Kidney (tissue), 14 donors: ENCODE measurements around the gene C2CD2. TPM values are rescaled to one million over a fixed set of nuclear protein-coding genes. Genes with fewer than 3 reads are reported as not detected.

Experiments used
- DNase-seq, 5 donors: peaks; one replicate each; pipeline ENCODE4 v3.0.0-alpha.2; 2013 to 2020
- FAIRE-seq: peaks from 2 replicates; lab custom pipeline; 2012; peaks lifted over from hg19 to GRCh38; lab: Jason Lieb, UNC
- H3K27ac ChIP-seq, 2 donors: one replicate each; pipeline ENCODE4 v1.7.0; 2013; ENCODE audit warnings: low read depth in 2 of 2, low read length in 2 of 2, inconsistent platforms in 1 of 2
- H3K27me3 ChIP-seq: one replicate; pipeline ENCODE4 v1.7.1; 2013; ENCODE audit warnings: low read length, inconsistent platforms; ENCODE audit not compliant: control insufficient read depth, insufficient read depth
- H3K36me3 ChIP-seq, 3 donors: one replicate each; pipeline versions ENCODE4 v1.7.0 to v1.7.1; 2013; ENCODE audit warnings: low read length in 3 of 3, control low read depth in 1 of 3, inconsistent platforms in 1 of 3; ENCODE audit not compliant: insufficient read depth in 3 of 3, control insufficient read depth in 2 of 3
- H3K4me1 ChIP-seq, 3 donors: one replicate each; pipeline versions ENCODE4 v1.7.0 to v1.7.1; 2013; ENCODE audit warnings: low read length in 3 of 3, inconsistent platforms in 1 of 3, low read depth in 1 of 3; ENCODE audit not compliant: control insufficient read depth in 2 of 3, insufficient read depth in 2 of 3
- H3K4me3 ChIP-seq, 3 donors: one replicate each; pipeline versions ENCODE4 v1.7.0 to v1.8.1; 2013; ENCODE audit warnings: low read length in 3 of 3, control low read depth in 1 of 3, inconsistent platforms in 1 of 3
- H3K9ac ChIP-seq, 3 donors: one replicate each; pipeline versions ENCODE4 v1.7.0 to v1.7.1; 2013; ENCODE audit warnings: low read length in 3 of 3, control low read depth in 1 of 3, inconsistent platforms in 1 of 3
- H3K9me3 ChIP-seq, 3 donors: one replicate each; pipeline versions ENCODE4 v1.7.0 to v1.7.1; 2013; ENCODE audit warnings: low read length in 3 of 3, control low read depth in 1 of 3, inconsistent platforms in 1 of 3; ENCODE audit not compliant: control insufficient read depth in 2 of 3, insufficient read depth in 1 of 3
- CTCF ChIP-seq: IDR thresholded peaks from 3 replicates; pipeline ENCODE4 v1.5.1; 2012; ENCODE audit warnings: mild to moderate bottlenecking, moderate library complexity, borderline replicate concordance; ENCODE audit not compliant: insufficient read depth; ENCODE audit errors: extremely low read depth
- intact Hi-C: fragments of 100-400 bp; cut with DNase I; formaldehyde crosslinking; loops from one replicate; pipeline ENCODE4 v1.11.1; 2022
- polyA plus RNA-seq: library from polyadenylated mRNA; stranded (reverse); fragments of 350-450 nt; fragmentation: Illumina TruSeq; extraction: RNeasy Lipid Tissue Mini Kit (QIAGEN cat#74804); gene quantifications from one replicate; pipeline ENCODE4 v1.2.3, GENCODE V29; 2014; ENCODE audit warnings: low read depth, low replicate concordance; ENCODE audit not compliant: insufficient read depth
- total RNA-seq: library from RNA; stranded (reverse); fragmentation: NEBNext Ultra II Directional; extraction: Animal tissue kit (Norgen Biotek cat#: 25700); gene quantifications from one replicate; pipeline ENCODE4 v1.2.1, GENCODE V29; 2021
- donor health status: control.
- donor health status: control.
- donor health status: control.
- donor health status: control.
- donor health status: control.
- donor health status: DM: yes; HTN: yes; CAD: no.
- donor health status: Normal renal cell carcinoma (clear cell type).

C2CD2 gene
- total and polyA plus RNA-seq, 2 donors from 2014 or later, result 7.6 to 25.6 TPM

GRCh38 chr21:41894511-41894910, 59.3 kb downstream of the C2CD2 start:
- H3K9me3 ChIP-seq, result no peaks in the 10 kb centered on the region
- H3K27me3 ChIP-seq, result no peaks in the 10 kb centered on the region
- H3K36me3 ChIP-seq, result peaks cover 0 to 2% (median 0%) of the 10 kb centered on the region in 3 donors
- H3K4me1 ChIP-seq, result no peaks in the 10 kb centered on the region
- TF ChIP-seq CTCF, result no peak
- no peak for FAIRE-seq
- no peak overlapping the region for H3K4me3 ChIP-seq
- intact Hi-C loops, result no loop called here
- no peak overlapping the region for H3K27ac ChIP-seq
- H3K9ac ChIP-seq, result no peak overlapping the region
- DNase-seq, result peak in 1 of 5 donors; percentile 22

- Histone ChIP-seq H3K4me1 (no peaks in the 10 kb centered on the region), H3K9me3 (no peaks in the 10 kb centered on the region), H3K4me3 (no peak overlapping the region), H3K27ac (no peak overlapping the region), H3K27me3 (no peaks in the 10 kb centered on the region), H3K36me3 (no peaks in the 10 kb centered on the region), H3K9ac (no peak overlapping the region)
- no peak for DNase-seq
- no peak for FAIRE-seq
- intact Hi-C loops, result no loop called here
- no peak for TF ChIP-seq CTCF
Observed at GRCh38 chr21:41892726-41893125, 61.1 kb downstream of the C2CD2 start.

- intact Hi-C loops, result no loop called here
Observed at GRCh38 chr21:41891132-41891531, 62.7 kb downstream of the C2CD2 start.

More at GRCh38 chr21:41891132-41891531, 62.7 kb downstream of the C2CD2 start:
- no peaks in the 10 kb centered on the region for H3K27me3 ChIP-seq
- FAIRE-seq (no peak), DNase-seq (no peak)
- no peaks in the 10 kb centered on the region for H3K4me1 ChIP-seq
- no peak overlapping the region for H3K9ac ChIP-seq
- H3K4me3 ChIP-seq, result no peak overlapping the region
- H3K27ac ChIP-seq, result no peak overlapping the region
- no peak for TF ChIP-seq CTCF
- no peaks in the 10 kb centered on the region for H3K9me3 ChIP-seq
- H3K36me3 ChIP-seq, result no peaks in the 10 kb centered on the region
